ENCODE data around the gene RBAK. TPM values are rescaled to one million over a fixed set of nuclear protein-coding genes. Genes with fewer than 3 reads are reported as not detected.

Gene RBAK
- total RNA-seq (2014; rRNA removed; shearing (Covaris generic)): 9.8 and 10.2 TPM in 2 replicates

DNA sequence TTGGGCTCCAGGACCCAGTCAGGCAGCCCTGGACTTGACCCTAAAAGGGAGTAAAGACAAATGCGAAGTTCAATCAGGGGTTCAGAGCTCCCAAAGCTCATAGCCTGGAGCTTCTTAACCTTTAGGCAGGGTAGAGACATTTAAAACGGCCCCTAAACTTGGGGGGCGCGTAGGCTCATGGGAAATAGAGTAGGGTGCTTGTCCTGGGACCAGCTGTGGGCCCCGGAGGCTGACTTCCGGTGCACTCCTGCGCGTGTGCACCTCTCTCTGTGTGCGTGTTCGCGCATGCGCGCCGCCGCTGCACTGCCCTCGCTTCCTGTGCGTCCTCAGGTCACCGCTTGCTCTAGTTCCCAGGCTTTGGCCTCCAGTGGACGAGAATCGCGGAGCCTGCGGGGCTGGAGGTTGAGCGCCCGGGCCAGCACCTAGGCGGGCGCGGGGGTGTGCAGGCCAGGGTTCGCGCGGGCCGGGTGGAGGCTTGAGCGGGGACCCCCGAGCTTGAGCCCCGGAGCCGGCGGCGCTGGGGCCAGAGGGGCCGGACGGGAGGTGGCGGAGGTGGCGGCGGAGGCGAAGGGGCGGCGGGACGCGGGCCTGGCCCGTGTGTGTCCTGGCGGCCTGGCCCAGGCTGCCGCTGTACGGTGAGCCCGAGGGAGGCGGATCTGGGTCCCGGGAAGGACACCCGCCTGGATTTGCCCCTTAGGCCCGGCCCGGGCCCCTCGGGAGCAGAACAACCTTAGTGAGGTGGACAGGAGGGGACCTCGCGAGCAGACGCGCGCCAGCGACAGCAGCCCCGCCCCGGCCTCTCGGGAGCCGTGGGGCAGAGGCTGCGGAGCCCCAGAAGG lies at the start of gene RBAK:
Gene RBAK, plus strand, starts transcription at position 303 of the 839 bp plus-strand sequence. CDS start 2,217 bp downstream, outside the sequence.

Small RNA genes within 50 kb of the gene (small RNA-seq; reads per million reads assigned to genes)
- gene AC092032.1: not detected

Other genes with a start within 250 kb of the RBAK start
- not detected in 2 replicates for gene PAPOLB, start 183.8 kb upstream of the RBAK start, total RNA-seq (2014; rRNA removed; shearing (Covaris generic))
- 0.04 TPM in 1 of 2 replicates, not detected in the other for gene RADIL, start 162.1 kb upstream of the RBAK start, total RNA-seq (2014; rRNA removed; shearing (Covaris generic))
- not detected in 2 replicates for gene MMD2, start 86.7 kb upstream of the RBAK start, total RNA-seq (2014; rRNA removed; shearing (Covaris generic))
- gene WIPI2, start 144.4 kb downstream of the RBAK start, total RNA-seq (2014; rRNA removed; shearing (Covaris generic)): 50.4 and 60.3 TPM in 2 replicates
- 0.26 and 0.37 TPM in 2 replicates for gene SLC29A4, start 237.1 kb downstream of the RBAK start, total RNA-seq (2014; rRNA removed; shearing (Covaris generic))

Data from A375 (cell line).